Posterior vena cava (tissue), 2 donors: ENCODE measurements around the gene CUL1. TPM values are rescaled to one million over a fixed set of nuclear protein-coding genes. Genes with fewer than 3 reads are reported as not detected.

ENCODE experiments used
- DNase-seq: peaks from one replicate; pipeline ENCODE4 v3.0.0-alpha.2; 2020; ENCODE audit warnings: low spot score
- intact Hi-C, 2 donors: fragments of 100-400 bp; cut with DNase I; formaldehyde crosslinking; loops; one replicate each; pipeline versions ENCODE4 v1.14.1 to v1.14.2; 2022 to 2023
- total RNA-seq, 2 donors: library from RNA; stranded (reverse); fragmentation: NEBNext Ultra II Directional; extraction: Animal tissue kit (Norgen Biotek cat#: 25700); gene quantifications; one replicate each; pipeline ENCODE4 v1.2.1, GENCODE V29; 2021
- donor health status: DM: yes; HTN: yes; CAD: no.
- donor health status: DM: yes; HTN: yes; CAD: no.

Gene CUL1
- total RNA-seq, 2 donors from 2014 or later: 38.3 to 50.2 TPM

DNA sequence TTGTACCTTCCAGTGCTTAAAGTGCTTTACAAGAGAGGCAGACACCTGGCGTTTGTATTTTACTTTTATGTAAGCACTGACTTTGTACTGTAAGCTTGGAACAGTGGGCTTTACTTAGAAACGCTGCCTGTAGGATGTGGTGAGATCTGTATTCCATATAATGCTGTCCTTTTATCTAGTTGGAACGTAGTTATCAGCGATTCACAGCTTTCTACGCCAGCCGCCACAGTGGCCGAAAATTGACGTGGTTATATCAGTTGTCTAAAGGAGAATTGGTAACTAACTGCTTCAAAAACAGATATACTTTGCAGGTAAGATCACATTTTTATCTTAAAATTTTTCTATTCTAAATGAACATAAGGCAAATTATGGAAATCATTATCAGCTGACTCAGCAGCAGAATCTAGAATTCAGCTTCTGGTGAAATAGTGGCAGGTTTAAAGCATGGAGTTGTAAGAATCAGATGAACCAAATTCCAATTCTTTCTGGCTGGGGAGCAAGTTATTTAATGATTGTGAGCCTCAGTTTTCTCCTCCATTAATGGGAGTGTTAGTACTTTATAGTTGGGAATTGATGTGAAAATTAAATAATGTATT lies 91.5 kb downstream of the CUL1 start:
- intact Hi-C loops: no loop called here
- DNase-seq: no peak

DNA sequence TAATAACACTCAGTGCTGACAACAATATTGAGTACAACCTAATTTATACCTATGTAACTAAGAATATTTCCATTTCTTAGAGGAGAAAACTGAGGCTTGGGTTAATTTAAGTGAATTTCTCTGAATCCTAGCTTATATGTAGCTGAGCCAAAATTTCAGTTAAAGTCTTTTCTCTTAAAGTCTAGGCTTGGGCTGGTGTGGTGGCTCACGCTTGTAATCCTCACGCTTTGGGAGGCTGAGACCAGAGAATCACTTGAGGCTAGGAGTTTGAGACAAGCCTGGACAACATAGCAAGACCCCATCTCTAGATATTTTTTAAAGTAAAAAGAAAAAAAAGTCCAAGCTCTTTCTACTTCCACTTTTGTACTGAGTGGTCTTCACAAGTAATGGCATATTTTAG lies 92.1 kb downstream of the CUL1 start:
- intact Hi-C loops: no loop called here
- DNase-seq: no peak

DNA sequence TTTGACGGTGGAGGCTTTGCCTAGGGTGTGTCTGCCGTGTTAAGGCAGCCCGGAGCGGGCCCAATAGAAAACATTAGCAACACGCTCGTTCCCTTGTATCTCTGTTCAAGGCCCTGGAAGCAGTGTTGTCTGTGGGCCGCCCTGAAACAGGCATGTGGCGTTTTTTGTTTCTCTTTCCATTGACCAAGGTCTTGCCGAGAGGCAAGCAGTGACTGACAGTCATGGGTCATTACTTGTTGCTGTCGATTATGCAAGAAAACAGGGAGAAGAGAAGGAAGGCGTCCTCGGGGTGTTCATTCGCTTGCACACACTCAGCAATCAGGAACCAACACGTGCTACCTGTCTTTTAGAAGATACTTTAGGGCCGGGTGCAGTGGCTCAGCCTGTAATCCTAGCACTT lies 92.8 kb downstream of the CUL1 start:
- intact Hi-C loops: no loop called here
- DNase-seq: no peak

DNA sequence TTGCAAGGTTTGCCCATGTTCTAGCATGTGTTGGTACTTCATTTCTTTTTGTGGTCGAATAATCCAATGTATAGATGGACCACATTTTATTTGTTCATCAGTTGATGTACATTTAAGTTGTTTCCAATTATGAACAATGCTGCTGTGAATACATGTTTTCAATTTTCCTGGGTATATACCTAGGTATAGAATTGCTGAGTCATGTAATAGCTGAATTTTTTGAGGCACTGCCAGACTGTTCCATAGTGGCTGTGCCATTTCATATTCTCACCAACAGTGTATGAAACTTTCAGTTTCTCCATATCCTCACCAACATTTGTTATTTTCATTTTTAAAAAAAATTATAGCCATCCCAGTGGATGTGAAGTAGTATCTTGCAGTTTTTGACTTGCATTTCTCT lies 94.9 kb downstream of the CUL1 start:
- no peak for DNase-seq
- intact Hi-C loops: no loop called here

DNA sequence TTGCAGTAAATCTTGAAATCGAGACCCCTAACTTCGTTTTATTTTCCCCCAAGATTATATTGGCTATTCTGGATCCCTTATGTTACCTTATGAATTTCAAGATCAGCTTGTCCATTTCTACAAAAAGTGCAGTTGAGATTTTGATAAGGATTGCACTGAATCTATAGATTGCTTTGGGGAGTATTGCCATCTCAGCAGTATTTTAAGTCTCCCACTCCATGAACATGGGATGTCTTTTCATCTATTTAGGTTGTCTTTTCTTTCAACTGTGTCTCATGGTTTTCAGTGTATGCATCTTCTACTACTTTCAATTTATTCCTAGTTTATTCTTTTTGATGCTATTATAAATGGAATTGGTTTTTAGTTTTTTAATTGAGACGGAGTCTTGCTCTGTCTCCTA lies 95.8 kb downstream of the CUL1 start:
- no peak for DNase-seq
- intact Hi-C loops: no loop called here

DNA sequence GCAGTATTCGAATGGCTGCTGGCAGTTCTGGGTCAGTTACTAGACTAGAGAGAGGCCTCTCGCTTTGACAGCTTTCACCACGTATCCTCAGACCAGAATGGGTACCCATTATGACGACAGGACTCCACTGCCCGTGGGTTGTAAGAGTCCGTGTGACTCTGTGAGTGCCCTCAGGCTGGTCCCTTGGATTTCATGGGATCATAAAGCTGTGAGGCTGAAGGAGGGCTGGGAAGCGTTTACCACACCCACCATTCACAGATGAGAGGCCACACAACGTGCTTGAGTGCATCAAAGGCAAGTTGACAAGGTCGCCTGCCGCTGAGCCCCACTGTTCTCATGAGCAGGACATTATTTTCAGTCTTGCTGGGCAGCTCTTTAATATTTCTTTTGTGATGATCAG lies 98.1 kb downstream of the CUL1 start:
- DNase-seq: no peak
- intact Hi-C loops: no loop called here

DNA sequence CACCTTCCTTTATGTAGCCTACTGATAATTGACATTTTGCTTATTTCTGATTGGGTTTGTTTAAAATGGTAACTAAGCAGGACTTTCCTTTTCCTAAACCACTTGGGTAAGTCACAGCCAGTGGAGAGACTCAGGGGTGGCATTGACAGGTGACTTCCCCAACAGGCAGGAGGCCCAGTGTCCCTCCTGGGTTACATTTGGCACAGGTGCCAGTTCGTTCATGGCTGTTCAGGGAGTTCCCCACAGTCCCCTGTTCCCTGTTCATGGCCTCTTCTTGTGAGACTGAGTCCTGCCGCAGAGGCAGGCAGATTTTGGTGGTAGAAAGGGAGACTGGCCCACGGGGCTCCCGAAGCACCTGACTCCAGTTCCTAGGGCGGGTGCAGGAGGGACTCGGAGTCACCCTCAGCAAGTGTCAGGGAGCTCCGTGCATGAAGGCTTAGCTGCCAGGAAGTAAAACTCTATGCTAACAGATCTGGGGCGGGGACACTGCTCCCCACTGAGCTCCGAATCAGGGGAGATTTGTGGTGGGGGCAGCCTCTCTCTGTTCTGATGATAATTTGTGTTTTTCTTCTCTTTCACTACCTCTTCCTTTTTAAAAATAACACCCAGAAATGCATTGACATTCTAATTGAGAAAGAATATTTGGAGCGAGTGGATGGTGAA lies 101.3 kb downstream of the CUL1 start:
- intact Hi-C loops: no loop called here
- DNase-seq: no peak

DNA sequence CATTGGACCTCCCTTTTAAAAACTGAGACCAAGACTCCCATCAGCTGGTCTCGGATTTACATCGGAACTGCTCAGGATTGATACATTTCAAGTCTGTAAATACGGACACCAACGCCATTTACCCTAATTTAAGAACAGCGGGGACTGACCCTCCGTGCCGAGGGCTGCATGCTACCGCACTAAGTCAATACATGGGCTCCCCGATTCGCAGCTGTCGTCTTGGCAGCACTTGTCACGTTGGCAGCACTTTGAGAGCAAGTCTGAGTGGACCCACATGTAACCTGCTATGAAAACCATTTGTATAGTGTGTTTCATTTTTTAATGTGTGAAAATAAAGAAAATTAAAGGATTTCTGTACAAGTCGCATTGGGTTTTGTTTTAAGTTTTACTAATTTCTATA lies 102.0 kb downstream of the CUL1 start:
- no peak for DNase-seq
- intact Hi-C loops: no loop called here

DNA sequence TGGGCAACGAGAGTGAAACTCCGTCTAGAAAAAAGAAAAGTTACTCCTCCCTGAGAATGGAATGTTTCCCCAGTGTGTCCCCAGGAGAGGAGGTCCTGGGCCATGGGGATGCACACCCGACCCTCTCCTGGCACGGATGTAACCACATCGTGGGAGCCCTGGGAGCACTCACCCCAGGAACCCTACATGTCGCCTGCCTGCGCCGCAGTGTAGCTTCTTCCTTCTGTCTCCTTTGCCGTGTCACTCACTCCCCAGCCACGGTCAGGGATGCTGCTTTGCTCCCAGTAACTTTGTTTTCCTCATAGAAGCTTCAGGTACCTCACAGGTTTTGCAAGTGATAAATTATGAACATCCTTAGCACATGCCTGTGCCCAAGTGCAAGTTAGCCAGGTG lies 103.4 kb downstream of the CUL1 start:
- no peak for DNase-seq

DNA sequence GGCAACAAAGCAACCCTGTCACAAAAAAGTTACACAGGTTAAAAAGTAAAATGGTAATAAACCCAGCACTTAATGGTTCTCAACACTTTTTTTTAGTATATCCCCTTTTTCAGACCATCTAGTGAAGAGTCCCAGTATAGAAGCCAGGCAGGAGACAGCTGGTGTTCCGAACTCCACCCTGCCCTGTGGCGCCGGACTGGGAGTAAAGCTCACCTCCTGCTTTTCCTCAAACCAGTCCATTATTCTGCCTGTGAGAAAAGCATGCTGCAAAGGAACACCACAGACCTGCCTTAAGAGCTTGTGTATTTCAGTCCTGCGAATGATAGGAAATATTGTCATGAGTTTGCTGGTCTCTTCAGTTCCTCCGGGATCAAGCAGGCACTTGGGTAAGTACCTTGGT lies 104.4 kb downstream of the CUL1 start:
- intact Hi-C loops: no loop called here
- DNase-seq: no peak

More for the DNA sequence above, 103.4 kb downstream of the CUL1 start:
- intact Hi-C loops: no loop called here

DNA sequence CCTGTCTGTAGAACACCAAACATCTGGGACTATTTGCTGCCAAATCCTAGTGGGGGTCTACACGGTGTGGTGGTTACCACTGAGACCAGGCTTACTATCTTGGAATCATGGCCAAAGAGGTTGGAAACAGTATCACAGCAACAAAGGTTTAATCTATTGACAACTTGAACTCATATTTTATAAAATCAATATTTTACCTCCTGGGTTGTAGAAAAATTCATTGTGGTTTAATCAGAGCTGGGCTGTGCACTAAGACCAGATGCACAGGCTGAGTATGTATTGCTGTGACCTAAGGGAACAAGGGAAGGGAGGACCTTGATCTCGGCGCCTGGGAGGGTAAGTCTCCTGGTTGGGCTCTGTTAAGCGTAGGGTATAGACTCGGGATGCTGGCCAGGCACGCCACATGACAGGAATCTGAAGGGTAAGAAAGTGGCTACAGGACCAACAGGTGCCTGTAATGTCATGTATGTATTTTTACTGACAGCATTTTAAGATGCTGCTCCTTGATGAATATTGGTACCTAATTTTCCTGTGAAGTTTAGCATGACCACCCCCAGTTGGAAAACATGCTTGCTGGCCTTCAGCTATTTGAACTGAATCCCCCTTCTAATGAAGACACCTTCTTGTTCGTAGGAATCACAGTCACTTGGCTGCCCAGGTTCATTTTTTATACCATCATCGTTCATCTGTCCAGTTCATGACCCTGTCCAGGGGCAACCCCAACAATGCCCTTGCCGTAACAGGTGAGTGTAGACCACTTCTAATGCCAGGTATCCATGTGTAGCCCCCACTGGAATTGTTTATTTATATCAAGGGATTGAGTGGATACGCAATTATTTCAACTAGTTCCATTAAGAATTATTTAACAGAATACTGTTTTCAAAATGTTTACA lies 105.9 kb downstream of the CUL1 start:
- no peak for DNase-seq
- intact Hi-C loops: no loop called here

DNA sequence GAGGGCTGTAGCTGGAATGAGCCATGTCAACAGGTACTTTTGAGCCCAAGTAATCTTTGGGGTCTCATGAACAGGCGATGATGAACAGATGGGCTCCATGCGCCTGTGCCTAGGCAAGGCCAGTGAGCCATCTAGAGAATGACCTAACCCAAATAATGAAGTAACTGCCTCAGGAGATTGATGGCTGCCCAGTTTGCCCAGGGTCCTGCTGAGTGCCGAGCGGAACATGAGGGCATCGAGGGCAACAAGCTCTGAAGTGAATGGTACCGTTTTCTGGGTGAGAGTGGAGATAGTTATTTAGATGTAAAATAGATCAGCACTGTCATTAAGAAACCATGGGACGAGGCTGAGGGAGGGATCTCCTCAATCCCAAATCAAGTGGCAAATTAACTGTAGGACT lies 107.5 kb downstream of the CUL1 start:
- intact Hi-C loops: no loop called here
- DNase-seq: no peak

DNA sequence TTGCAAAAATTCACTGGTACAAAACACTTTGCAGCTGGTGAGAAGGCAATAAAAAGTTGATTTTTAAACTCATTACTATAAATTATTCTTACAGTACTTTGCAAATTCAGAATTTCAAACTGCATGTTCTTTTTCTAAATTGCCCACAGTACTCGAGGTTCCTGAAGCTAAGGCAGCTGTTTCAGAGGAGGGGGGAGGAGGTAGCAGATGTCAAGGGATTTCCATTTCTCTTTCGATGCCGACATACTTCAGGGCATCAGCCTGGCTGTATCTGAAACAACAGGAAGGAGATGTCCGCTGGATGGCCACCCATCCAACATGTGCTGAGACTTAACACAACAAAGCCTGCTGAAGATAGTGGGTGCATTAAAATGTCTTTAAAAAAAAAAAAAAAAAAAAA lies 108.7 kb downstream of the CUL1 start:
- intact Hi-C loops: no loop called here
- DNase-seq: no peak

DNA sequence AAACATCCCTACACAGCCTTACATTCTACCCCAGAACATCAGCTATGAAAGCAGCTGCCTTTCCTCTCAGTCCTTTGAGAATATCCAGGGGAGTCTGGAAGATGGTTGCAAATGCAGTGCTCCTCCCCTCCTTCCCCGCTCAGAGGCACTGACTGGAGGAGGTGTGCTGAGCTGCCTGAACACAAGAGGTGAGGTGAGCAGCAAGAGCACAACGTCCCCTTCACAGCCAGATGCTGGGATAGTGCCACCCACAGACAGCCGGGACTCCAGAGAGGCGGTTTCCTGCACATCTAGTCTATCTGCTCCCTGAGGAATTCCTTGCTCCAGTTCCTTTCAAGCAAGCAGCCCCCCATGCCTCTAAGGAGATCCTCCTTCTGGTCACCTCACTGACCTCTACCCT lies 111.2 kb downstream of the CUL1 start:
- no peak for DNase-seq
- intact Hi-C loops: no loop called here

DNA sequence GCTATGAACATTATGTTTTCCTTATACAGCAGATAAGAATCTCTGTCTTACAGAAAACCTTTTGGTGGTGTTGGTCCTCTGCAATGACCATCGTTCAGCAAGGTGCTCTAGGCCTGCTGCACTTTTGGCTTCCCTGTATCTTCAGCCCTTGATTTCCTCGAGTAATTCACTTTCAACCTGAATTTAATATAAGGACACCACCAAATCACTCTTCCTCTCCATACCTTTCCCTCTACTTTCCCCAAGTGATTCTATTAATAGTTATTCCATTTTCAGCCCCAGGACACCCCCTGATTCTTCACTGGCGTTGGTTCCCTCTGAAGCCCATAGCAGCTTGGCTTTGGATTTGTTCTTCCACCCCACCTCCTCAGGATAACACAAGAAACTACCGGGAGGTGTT lies 113.2 kb downstream of the CUL1 start:
- DNase-seq: no peak
- intact Hi-C loops: no loop called here

DNA sequence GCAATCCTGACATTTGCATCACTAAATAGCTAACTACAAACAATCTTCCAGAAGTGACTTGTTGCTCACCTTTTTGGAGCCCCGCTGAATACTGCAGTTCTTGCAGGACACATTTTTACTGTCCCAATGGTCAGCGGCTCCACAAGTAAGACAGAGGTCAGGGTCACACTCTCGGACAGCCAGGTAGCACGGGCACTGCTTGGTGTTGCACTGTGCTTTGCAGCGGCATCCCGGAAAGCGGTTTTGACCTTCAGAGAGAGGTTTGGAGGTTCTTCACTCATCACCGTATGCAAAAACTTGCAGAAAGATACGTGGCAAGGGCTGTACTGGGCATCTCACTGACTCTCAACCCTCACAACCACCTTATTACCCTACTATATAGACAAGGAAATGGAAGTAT lies 115.2 kb downstream of the CUL1 start:
- intact Hi-C loops: no loop called here
- DNase-seq: no peak

DNA sequence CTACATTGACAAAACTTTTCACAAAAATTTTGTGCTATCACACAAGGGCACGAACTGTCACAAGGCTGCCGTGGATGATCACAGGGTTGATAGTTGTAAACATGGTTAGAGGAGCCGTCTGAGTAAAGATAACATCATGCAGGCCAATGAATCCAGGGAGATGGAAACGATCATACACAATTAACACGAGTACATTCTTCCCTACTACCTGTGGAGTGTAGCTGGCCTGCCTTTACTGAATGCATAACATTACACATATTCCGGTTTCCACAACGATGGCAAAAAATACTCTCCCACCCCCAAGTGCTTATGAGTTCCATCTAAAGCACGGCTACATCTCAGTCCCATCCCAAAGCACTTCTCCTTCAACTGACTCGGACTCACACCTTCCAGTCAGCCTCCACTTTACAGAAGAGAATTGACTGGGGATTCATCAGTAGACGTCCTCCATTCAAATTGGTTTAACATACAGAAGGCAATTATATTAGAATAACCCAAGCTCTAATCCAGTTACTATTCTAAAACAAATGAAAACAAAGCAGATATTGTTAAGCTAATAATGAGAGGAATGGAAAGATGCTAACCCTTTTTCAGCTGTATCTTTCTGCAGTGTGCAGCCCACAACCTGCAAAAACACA lies 116.3 kb downstream of the CUL1 start:
- intact Hi-C loops: no loop called here
- DNase-seq: no peak

DNA sequence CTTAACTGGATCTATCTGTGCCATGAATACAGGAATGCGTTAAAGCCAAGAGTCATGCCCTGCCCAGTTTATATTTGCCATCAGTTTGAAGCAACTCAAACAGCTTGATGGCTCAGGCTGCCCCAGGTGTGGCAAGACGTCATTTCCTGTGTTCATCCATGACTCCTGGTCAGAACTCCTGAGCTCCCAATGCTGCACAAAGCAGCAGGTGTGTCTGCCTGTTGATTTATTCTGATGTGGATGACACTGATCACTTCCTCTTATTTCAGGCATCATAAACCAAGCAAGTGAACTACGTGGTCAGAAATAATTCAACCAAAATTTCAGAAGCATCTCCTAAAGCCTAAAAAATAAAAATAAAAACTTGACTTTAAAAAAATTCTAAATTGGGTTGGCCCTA lies 116.9 kb downstream of the CUL1 start:
- DNase-seq: no peak
- intact Hi-C loops: no loop called here

DNA sequence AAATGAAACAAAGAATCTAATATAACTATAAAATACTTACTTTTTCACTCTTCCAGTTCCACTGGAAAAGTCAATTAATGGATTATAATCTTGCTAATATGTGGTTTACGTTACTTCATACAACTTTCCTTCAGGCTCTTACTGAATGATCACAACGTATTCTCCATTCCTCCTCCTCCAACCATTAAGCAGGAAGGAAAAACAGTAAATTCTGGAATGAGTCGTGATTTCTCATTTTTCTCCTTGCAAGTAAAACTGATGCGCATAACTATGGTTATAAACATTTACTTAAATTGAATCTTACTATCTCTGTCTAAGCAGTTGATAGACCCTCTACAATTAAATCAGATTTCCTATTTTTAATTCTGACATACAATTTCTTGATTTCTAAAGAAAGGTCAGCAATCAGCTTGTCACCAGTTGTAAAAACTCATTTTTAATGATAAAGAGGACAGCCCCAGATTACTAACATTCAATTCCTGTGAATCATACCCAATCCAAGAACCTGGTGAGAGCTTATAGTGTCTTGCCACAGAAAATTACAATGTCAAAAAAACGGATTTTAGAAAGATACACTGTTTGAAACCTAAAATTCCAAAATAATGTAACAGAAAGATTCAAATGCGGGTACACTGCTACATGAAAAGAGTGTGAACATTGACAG lies 121.1 kb downstream of the CUL1 start:
- no peak for DNase-seq
- intact Hi-C loops: no loop called here

DNA sequence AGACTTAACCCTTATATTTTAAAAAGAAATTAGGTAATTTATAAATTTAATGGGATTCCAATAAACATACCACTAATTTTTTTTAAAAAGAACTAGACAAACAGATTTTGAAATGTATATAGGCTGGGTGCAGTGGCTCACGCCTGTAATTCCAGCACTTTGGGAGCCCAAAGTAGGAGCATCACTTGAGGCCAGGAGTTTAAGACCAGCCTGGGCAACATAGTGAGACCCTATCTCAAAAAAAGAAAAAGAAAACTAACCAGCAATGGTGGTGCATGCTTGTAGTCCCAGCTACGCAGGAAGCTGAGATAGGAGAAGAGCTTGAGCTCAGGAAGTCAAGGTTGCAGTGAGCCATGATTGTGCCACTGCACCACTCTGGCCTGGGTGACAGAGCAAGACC lies 122.7 kb downstream of the CUL1 start:
- intact Hi-C loops: no loop called here
- no peak for DNase-seq
